ENCODE results near the gene RTL10. TPM values are rescaled to one million over a fixed set of nuclear protein-coding genes. Genes with fewer than 3 reads are reported as not detected.
A peak's percentile ranks its signal among the peaks of the same experiment; 100 is the strongest.
"Not testable (repeated sequence)": the region's sequence is repeated elsewhere in the genome, so short reads cannot be mapped to it uniquely, and the experiment has no call there.

The RTL10 gene
- total and polyA plus RNA-seq, 2 donors, result 19.2 to 20.8 TPM

DNA sequence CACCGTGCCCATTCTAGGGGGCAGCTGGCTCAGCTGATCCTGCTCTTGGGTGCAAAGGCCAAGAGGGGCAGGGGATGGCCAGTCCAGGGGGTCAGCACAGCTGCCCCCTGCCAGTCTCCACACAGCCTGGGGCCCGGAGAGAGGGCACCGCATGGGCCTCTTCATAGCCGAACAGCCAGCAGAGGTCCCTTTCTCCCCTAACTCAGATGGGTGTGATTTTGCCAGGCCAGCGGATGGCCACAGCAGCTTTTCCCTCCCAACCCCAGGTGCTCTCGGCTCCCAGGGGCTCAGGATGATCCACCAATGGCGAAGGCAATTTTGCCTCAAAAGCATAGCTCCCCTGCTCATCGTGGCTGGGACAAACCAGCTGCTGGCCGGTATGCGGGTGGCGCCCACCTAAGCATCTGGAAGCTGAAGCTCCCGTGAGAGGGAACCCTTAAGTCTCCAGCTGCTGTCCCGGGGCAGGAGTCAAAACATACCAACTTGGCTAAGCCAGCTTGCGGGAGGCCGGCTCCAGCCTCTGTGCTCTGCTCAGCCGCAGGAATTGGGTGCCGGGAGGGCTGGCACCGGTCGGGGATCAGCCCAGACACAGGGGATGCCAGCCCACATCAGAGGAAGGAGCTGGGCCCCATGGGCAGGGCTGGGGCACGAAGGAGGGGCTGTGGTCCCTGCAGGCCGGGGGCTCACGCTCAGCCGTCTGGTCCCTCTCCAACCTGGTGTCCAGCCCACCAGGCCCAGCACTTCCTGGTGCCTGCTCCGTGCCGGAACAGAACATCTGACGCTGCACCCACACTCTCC lies 30.5 kb upstream of the RTL10 start:
- WGBS, result 74% methylated on average over 26 of the region's 26 CpGs

DNA sequence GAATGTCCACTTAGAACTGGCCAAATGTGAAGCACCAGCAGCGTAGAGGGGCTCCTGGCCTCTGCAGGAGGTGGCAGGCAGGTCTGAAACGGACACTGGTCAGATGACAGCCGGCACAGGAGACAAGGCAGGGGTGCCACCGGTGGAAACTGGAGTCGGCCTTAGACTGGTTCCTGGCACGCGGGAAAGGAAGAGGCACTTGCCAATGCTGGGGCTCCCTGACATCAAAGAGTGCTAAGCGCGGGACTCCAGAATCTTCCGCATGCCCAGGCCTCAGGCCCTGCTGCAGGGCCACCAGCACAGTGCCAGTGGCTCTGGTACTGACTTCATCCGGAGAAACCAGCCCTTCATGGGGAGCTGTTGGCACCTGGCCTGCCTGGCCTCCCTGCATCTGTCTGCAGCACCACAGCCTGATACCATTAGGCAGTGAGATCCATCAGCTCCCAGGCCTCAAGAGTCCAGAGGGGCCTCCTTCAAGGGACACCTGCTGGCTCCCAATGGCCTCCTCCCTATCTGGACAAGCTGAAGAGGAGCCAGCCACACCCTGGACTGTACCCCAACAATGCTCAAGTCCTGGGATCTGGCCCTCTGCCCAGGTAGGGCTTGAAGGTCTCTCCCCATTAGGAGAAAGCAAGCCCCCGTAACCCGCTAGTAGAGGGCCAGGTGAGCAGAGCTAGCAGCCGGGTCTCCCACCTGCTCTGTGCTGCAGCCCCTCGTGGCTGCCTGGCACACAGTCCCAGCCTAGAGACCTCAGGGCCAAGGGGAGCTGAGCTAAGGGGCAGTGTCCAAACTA lies 29.7 kb upstream of the RTL10 start:
- DNase-seq (ENCODE audit: low read depth in 6 of 9, low spot score in 9 of 9), result peak in 1 of 9 donors; percentile 35
- Histone ChIP-seq H3K9me3 (ENCODE audit: control insufficient read depth in 2 of 2, insufficient read depth in 1 of 2, low read length in 1 of 2) (peaks cover 0 to 5% of the 10 kb centered on the region in 2 donors), H3K4me3 (ENCODE audit: low read length in 2 of 2) (no peak overlapping the region), H3K27ac (ENCODE audit: low read depth in 1 of 2, low read length in 1 of 2) (peak overlapping the region in 1 of 2 donors; percentile 52), H3K4me1 (ENCODE audit: control insufficient read depth in 2 of 2, insufficient read depth in 2 of 2, low read length in 2 of 2) (peaks cover 35 to 76% of the 10 kb centered on the region in 2 donors), H3K36me3 (ENCODE audit: control insufficient read depth in 2 of 2, insufficient read depth in 2 of 2, low read length in 1 of 2) (no peaks in the 10 kb centered on the region), H3K27me3 (ENCODE audit: control insufficient read depth in 2 of 2, insufficient read depth in 1 of 2, low read length in 1 of 2) (no peaks in the 10 kb centered on the region)
- WGBS, result 90% methylated on average over 15 of the region's 15 CpGs

More for the DNA sequence above, 30.5 kb upstream of the RTL10 start:
- Histone ChIP-seq H3K27me3 (ENCODE audit: control insufficient read depth in 2 of 2, insufficient read depth in 1 of 2, low read length in 1 of 2) (no peaks in the 10 kb centered on the region), H3K36me3 (ENCODE audit: control insufficient read depth in 2 of 2, insufficient read depth in 2 of 2, low read length in 1 of 2) (no peaks in the 10 kb centered on the region), H3K27ac (ENCODE audit: low read depth in 1 of 2, low read length in 1 of 2) (peak overlapping the region in 1 of 2 donors; percentile 52), H3K9me3 (ENCODE audit: control insufficient read depth in 2 of 2, insufficient read depth in 1 of 2, low read length in 1 of 2) (peaks cover 0 to 5% of the 10 kb centered on the region in 2 donors), H3K4me1 (ENCODE audit: control insufficient read depth in 2 of 2, insufficient read depth in 2 of 2, low read length in 2 of 2) (peaks cover 43 to 77% of the 10 kb centered on the region in 2 donors), H3K4me3 (ENCODE audit: low read length in 2 of 2) (no peak overlapping the region)
- peak in 1 of 9 donors; percentile 47 for DNase-seq (ENCODE audit: low read depth in 6 of 9, low spot score in 9 of 9)

DNA sequence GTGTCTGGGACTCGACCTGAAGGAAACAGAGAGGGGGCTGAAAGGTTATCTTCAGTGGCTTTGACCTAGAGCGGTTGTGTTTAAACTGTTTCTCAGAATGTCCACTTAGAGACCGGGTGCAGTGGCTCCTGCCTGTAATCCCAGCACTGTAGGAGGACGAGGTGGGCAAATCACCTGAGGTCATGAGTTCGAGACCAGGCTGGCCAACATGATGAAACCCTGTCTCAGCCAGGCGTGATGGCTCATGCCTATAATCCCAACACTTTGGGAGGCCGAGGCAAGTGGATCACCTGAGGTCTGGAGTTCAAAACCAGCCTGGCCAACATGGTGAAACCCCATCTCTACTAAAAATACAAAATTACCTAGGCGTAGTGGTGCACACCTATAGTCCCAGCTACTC lies 28.8 kb upstream of the RTL10 start:
- 96% methylated on average over 8 of the region's 8 CpGs for WGBS
- H3K4me3 ChIP-seq (ENCODE audit: low read length in 2 of 2); H3K27me3 ChIP-seq (ENCODE audit: control insufficient read depth in 2 of 2, insufficient read depth in 1 of 2, low read length in 1 of 2); H3K9me3 ChIP-seq (ENCODE audit: control insufficient read depth in 2 of 2, insufficient read depth in 1 of 2, low read length in 1 of 2); DNase-seq (ENCODE audit: low read depth in 6 of 9, low spot score in 9 of 9); H3K36me3 ChIP-seq (ENCODE audit: control insufficient read depth in 2 of 2, insufficient read depth in 2 of 2, low read length in 1 of 2); H3K27ac ChIP-seq (ENCODE audit: low read depth in 1 of 2, low read length in 1 of 2): not testable (repeated sequence)
- H3K4me1 ChIP-seq (ENCODE audit: control insufficient read depth in 2 of 2, insufficient read depth in 2 of 2, low read length in 2 of 2), result peaks cover 29 to 67% of the 10 kb centered on the region in 2 donors

DNA sequence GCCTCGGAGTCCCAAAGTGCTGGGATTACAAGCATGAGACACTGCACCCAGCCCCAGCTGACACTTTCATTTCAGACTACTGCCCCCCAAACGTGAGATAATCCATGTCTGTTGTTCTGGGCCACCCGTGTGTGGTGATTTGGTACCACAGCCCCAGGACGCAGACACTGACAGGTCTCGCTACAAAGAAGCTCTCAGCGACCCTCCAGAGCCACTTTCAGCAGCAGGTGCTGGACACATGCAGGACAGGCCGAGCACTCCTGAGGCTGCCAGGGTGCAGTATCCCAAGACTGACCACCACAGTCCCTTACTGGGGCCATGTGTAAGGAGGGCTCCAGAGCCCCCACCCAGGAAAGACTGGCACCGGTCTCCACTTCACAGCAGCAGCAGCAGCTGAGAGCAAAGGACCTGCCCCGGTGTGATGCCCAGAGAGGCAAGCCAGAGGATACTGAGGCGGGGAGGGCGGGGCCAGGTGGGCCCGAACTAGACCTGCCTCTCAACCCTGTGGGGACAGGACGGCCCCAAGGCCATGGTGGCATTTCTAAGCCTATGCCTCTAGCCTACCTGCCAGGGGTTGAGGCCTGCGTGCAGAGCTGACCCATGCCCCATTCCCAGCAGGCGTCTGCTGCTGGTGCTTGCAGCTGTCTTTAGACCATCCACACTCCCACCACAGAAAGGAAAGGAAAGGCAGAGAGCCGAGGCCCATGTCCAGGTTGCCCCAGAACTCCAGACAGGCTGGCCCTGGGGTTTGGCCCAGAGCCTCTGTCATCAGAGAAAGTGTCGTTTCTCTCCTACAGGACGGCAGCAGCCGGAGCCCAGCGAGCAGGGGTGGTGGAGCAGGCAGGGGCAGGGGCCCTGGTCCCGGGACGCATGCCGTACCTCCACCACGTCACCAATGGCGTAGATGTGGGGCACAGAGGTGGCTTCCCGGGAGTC lies 28.0 kb upstream of the RTL10 start:
- no peak overlapping the region for H3K4me3 ChIP-seq (ENCODE audit: low read length in 2 of 2)
- H3K9me3 ChIP-seq (ENCODE audit: control insufficient read depth in 2 of 2, insufficient read depth in 1 of 2, low read length in 1 of 2), result peaks cover 0 to 5% of the 10 kb centered on the region in 2 donors
- no peaks in the 10 kb centered on the region for H3K36me3 ChIP-seq (ENCODE audit: control insufficient read depth in 2 of 2, insufficient read depth in 2 of 2, low read length in 1 of 2)
- no peaks in the 10 kb centered on the region for H3K27me3 ChIP-seq (ENCODE audit: control insufficient read depth in 2 of 2, insufficient read depth in 1 of 2, low read length in 1 of 2)
- peaks cover 28 to 60% of the 10 kb centered on the region in 2 donors for H3K4me1 ChIP-seq (ENCODE audit: control insufficient read depth in 2 of 2, insufficient read depth in 2 of 2, low read length in 2 of 2)
- WGBS, result 95% methylated on average over 26 of the region's 26 CpGs
- no peak for DNase-seq (ENCODE audit: low read depth in 6 of 9, low spot score in 9 of 9)
- no peak overlapping the region for H3K27ac ChIP-seq (ENCODE audit: low read depth in 1 of 2, low read length in 1 of 2)

DNA sequence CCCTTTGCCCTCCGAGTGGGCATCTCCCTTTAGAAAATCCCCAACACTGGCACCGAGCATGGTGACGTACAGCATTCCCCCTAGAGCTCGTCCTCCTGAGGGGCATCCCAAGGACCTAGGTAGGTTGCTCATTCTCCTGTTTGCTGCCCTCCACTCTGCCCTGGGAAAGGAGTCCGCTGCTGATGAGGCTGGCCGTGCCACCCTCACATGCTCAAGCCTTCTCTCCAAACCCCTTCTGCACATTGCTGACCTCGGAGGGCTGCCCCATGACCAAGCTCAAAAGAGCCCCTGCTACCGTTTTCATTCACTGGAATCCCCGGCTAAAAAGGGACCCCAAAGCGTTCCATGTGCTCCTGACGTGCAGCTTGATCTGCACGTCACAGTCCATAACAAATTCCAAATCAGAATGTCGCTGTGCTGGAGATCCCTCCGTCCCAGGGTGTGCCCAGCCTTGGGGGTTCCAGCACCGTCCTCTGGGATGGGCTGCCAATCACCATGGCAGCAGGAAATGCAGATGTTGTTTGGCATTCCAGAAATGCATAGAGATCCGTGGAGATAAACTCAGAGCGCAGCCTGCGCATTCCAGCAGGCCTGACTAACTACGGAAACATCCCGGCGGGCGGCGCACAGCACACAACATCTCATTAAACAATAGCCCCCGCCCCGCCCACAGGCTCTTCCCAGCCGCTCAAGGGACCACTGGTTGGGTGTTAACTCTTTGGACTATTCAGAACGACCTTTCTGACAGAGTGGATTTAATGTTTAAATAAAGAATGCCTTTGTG lies 26.3 kb upstream of the RTL10 start:
- H3K36me3 ChIP-seq (ENCODE audit: control insufficient read depth in 2 of 2, insufficient read depth in 2 of 2, low read length in 1 of 2), result no peaks in the 10 kb centered on the region
- peaks cover 14 to 59% of the 10 kb centered on the region in 2 donors for H3K4me1 ChIP-seq (ENCODE audit: control insufficient read depth in 2 of 2, insufficient read depth in 2 of 2, low read length in 2 of 2)
- DNase-seq (ENCODE audit: low read depth in 6 of 9, low spot score in 9 of 9), result no peak
- no peak overlapping the region for H3K4me3 ChIP-seq (ENCODE audit: low read length in 2 of 2)
- H3K27me3 ChIP-seq (ENCODE audit: control insufficient read depth in 2 of 2, insufficient read depth in 1 of 2, low read length in 1 of 2), result no peaks in the 10 kb centered on the region
- no peak overlapping the region for H3K27ac ChIP-seq (ENCODE audit: low read depth in 1 of 2, low read length in 1 of 2)
- 94% methylated on average over 27 of the region's 27 CpGs for WGBS
- H3K9me3 ChIP-seq (ENCODE audit: control insufficient read depth in 2 of 2, insufficient read depth in 1 of 2, low read length in 1 of 2), result peaks cover 0 to 9% of the 10 kb centered on the region in 2 donors

DNA sequence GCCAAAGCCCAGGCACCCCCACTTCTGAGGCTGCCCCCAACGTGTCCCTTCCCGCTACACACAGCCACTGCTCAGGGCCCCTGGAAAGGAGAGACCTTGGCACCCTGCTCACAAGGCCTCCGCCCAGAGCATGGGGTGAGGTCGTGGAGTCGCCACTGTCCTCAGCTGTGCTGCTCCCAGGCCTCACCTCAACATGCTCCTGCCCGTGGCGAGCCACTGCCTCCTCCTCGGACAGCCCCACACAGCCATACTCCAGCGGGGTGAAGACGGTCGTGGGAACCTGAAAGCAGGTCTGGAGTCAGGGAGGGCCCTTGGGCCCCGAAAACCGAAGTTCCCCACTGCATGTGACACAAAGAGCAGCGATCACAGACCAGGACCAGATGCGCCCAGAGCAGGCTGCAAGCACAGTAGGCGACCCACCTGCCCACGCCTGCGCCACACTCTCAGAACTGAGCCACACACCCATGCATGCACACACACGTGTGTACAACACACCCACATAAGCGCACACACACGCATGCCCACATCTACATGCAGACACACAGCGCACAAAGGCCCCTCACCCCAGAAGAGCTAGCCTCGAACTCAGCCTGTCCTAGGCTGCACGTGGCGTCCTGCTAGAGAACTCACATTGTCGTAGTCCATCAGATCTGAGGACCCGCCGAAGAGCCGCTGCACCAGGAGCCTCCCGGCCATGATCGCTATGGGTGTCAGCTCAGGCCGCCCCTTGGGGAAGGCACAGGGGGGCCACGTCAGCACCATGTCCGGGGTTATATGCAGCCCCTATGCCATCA lies 25.5 kb upstream of the RTL10 start:
- no peaks in the 10 kb centered on the region for H3K27me3 ChIP-seq (ENCODE audit: control insufficient read depth in 2 of 2, insufficient read depth in 1 of 2, low read length in 1 of 2)
- no peak overlapping the region for H3K4me3 ChIP-seq (ENCODE audit: low read length in 2 of 2)
- peaks cover 0 to 7% of the 10 kb centered on the region in 2 donors for H3K9me3 ChIP-seq (ENCODE audit: control insufficient read depth in 2 of 2, insufficient read depth in 1 of 2, low read length in 1 of 2)
- peaks cover 8 to 59% of the 10 kb centered on the region in 2 donors for H3K4me1 ChIP-seq (ENCODE audit: control insufficient read depth in 2 of 2, insufficient read depth in 2 of 2, low read length in 2 of 2)
- 97% methylated on average over 34 of the region's 34 CpGs for WGBS
- H3K27ac ChIP-seq (ENCODE audit: low read depth in 1 of 2, low read length in 1 of 2), result no peak overlapping the region
- DNase-seq (ENCODE audit: low read depth in 6 of 9, low spot score in 9 of 9), result no peak
- no peaks in the 10 kb centered on the region for H3K36me3 ChIP-seq (ENCODE audit: control insufficient read depth in 2 of 2, insufficient read depth in 2 of 2, low read length in 1 of 2)

DNA sequence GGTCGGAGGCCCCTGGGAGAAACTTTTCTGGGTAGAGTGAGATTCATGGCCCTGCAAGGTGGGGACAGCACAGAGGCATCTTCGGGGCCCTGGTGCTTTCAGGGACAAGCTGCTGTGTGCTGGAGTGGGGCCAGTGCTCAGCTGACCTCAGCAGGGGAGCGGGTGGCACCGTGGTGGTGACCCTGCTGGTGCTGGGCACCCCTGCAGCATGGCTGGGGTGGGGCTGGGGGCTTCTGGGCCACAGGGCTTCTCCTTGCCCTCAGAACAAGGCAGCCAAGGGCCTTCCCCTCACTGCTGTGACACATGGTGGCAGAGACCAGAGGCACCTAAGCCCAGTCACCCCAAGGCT lies 24.9 kb upstream of the RTL10 start:
- WGBS, result 99% methylated on average over 4 of the region's 4 CpGs
- no peak for DNase-seq (ENCODE audit: low read depth in 6 of 9, low spot score in 9 of 9)
- no peaks in the 10 kb centered on the region for H3K36me3 ChIP-seq (ENCODE audit: control insufficient read depth in 2 of 2, insufficient read depth in 2 of 2, low read length in 1 of 2)

DNA sequence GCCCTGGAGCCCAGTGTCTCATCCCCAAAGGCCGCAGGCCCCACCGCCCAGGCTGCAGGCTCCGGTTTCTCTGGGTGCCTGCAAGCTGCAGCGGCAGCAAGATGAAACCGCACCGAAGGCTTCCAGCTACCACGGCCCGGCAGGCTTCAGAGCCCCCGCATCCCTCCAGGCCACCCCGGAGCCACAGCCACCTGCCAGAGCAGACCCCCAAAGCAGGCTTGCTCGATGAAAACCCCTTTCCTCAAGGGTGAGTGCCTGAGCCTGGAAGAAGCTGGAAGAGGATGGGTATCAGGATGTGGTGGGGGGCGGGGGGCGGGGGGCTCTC lies 24.5 kb upstream of the RTL10 start:
- no peak overlapping the region for H3K27ac ChIP-seq (ENCODE audit: low read depth in 1 of 2, low read length in 1 of 2)
- H3K9me3 ChIP-seq (ENCODE audit: control insufficient read depth in 2 of 2, insufficient read depth in 1 of 2, low read length in 1 of 2), result peaks cover 0 to 5% of the 10 kb centered on the region in 2 donors
- no peaks in the 10 kb centered on the region for H3K27me3 ChIP-seq (ENCODE audit: control insufficient read depth in 2 of 2, insufficient read depth in 1 of 2, low read length in 1 of 2)
- no peaks in the 10 kb centered on the region for H3K36me3 ChIP-seq (ENCODE audit: control insufficient read depth in 2 of 2, insufficient read depth in 2 of 2, low read length in 1 of 2)
- 97% methylated on average over 13 of the region's 13 CpGs for WGBS
- H3K4me1 ChIP-seq (ENCODE audit: control insufficient read depth in 2 of 2, insufficient read depth in 2 of 2, low read length in 2 of 2), result peaks cover 11 to 59% of the 10 kb centered on the region in 2 donors
- H3K4me3 ChIP-seq (ENCODE audit: low read length in 2 of 2), result no peak overlapping the region
- no peak for DNase-seq (ENCODE audit: low read depth in 6 of 9, low spot score in 9 of 9)

More for the DNA sequence above, 24.9 kb upstream of the RTL10 start:
- Histone ChIP-seq H3K27me3 (ENCODE audit: control insufficient read depth in 2 of 2, insufficient read depth in 1 of 2, low read length in 1 of 2) (no peaks in the 10 kb centered on the region), H3K4me3 (ENCODE audit: low read length in 2 of 2) (no peak overlapping the region), H3K4me1 (ENCODE audit: control insufficient read depth in 2 of 2, insufficient read depth in 2 of 2, low read length in 2 of 2) (peaks cover 8 to 59% of the 10 kb centered on the region in 2 donors), H3K9me3 (ENCODE audit: control insufficient read depth in 2 of 2, insufficient read depth in 1 of 2, low read length in 1 of 2) (peaks cover 0 to 5% of the 10 kb centered on the region in 2 donors), H3K27ac (ENCODE audit: low read depth in 1 of 2, low read length in 1 of 2) (no peak overlapping the region)

Measured in thymus (tissue), 11 donors.